Dedifferentiated amniotic fluid mesenchymal stem cell (primary cell): ENCODE results near the gene GINS1.
"Not testable (repeated sequence)": the region's sequence is repeated elsewhere in the genome, so short reads cannot be mapped to it uniquely, and the experiment has no call there.

Experiments used
- DNase-seq: peaks from one replicate; pipeline ENCODE4 v3.0.0-alpha.2; 2016; ENCODE audit errors: extremely low spot score

Gene GINS1

DNA sequence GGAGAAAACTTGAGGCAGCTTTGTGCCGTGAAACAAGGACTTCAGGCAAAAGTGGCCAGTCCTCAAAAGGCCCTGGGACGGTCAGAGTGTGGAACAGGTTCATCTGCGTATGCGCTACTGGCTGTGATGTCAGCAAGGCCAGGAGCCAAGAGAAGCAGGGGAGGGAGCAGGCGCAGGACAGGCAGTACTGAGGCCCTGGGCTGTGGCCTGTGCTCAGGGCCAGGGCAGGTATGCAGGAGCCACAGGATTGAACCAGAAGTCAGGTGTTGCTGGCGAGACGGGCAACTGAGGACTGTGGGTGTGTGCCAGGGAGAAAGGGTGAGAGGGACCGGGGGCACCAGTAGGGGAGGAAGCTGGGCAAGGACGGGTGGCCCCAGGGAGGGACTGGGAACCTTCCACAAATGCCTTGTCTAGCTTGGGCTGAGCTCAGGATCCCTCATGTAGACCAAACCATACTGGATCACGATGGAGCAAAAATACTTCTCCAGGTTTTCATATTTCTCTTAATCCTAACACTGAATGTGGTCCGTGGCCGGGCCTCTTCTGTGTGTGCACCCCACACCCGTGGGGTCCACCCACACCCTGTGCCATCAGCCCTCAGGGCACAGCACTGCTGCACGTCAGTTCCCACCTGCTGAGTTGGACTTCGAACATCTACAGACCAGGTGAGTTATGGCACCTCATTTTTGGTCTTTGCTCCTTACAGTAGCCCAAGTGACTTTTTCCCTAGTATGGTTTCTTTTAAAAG, 46.9 kb downstream of the GINS1 start:
- no peak for DNase-seq

DNA sequence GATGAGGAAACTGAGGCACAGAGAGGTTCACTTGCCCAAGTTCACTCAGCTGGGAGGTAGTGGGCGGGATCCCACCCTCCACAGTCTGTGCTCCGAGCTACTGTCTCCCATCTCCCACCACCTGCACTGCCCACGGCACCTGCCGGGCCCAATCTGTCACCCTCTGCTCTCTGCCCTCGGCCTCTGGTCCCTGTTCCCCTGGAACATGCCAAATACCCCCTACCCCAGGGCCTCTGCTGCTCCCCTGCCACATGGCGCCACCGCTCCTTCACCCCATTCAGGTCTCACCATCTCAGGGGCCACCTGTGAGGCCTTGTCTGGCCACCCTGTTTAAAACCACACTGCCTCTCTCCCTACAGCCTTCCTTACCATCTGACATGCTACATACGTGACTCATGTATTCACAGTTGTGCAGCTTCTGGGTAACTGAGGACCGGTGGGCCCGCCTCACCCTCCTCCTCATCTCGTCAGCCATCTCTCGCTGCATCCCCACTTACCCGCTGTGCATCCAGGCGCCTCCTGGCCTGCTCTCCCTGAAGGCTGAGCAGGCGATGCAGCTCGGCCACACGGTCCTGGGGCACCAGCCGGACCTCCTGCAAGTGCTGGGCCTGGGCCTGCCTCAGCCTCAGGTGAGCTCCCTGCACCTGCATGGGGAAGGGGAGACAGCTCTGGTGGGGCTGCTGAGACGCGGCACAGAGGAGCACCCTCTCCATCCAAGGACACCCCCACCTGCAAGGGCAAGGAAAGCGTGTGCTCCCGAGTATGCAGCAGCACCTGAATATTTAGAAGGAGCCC, 50.6 kb downstream of the GINS1 start:
- no peak for DNase-seq

DNA sequence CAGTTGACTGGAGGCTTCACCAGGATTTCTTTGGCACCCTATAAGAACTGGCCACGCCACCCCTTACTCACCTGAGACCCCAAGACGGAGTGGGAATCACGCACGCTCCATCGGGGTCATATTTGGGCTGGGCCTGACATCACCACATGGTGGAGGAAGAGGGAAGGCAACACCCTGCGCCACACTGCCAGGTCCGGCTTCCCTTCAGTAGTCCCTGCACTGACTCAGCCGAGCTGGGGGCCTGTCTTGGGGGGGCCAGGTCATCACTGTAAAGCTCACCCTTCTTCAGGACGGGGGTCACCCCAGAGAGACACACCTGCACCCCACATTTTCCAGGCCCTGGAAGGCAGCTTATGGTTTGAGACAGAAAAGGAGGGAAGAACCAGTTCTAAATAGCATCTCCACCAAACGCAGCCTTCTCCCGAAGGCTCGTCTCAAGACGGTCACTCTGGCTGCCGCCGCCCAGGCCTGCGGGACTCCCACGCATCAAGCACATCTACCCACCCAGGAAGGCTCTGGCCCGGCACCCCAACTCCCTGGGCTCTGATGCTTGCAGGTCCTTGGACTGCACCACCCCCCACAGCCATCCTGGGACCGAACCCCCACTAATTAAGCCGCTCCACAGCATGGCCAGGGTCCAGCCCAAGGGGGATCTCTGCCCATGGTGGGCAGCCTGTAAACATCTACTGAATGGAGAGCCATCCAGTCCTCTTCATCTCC, 51.8 kb downstream of the GINS1 start:
- no peak for DNase-seq

DNA sequence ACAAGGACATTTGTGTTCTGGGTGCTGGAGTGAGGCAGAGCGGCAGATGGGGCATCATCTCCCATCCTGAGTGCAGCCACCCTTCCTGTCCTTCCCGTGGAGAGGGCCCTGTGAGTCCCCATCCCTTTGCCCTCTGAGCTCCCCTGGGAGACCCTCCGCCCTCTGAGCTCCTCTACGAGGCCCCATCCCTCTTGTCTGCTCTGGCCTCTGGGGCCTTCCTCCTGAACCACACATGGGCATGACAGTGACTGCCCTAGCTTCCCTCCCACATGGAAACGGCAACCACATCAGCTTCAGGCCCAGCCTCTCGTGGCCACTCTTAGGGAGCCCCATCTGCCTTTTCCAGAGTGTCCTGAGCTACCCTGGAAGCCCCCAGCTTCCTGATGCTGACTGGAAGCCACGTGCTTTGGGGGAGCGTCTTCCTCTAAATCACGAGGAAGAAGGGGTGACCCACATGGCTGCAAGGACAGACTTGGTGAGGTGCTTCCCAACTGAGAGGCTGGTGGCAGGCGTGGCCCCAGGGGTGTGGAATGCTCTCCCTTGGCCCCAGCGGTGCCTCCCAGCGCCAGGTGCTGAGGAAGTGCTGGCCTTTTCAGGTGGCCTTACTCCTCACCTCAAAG, 52.6 kb downstream of the GINS1 start:
- no peak for DNase-seq

DNA sequence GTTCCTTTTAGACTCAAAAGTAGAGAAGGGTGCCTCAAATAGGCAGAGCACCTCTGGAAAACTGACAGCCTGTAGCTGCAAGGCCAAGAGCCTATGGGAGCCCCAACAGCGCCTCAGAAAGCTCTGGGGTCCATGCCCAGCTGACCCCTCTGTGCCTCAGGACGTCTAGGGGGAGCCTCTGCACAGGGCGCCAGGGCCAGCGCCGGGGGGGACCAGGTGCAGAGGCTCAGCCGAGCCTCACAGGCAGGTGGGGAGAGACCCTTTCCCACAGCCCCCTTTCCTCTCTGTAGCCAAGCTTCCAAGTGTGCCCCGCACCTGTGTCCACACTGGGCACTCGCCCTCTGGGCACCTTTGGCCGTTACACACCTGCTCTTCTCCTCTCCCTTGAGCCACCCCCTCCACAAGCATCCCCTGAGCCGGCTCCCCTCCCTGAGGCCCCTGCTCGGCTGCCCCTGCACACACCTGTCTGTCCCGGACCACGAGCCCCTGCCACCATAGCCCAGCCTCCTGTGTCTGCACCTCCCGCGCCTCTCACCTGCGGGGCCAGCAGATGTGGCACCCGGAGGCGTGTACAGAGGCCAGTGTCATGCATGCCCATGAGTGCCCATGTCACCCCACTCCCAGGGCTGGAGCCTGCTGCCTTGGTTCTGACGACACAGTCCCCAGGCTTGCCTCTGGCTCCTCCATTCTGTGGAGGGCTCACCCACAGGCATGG, 53.2 kb downstream of the GINS1 start:
- no peak for DNase-seq

DNA sequence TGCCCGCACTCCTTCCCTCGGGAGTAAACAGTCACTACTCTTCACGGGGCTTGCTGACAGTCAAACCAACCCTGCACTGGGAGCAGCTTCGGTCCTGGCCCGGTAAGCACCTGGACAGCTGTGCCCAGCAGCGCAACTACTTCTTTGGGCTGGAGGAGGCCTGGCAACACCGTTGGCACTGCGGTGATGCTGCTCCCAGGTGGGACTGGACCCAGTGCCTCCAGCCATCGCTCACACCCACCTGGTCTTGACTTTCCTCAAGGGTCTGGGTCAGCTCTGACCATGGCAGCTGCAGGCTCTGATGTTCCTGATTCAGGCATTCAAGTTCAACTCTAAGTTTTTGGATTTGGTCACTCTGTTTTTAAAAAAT, 53.8 kb downstream of the GINS1 start:
- DNase-seq: no peak

GRCh38 chr20:25461786-25462545, 54.5 kb downstream of the GINS1 start:
- no peak for DNase-seq

DNA sequence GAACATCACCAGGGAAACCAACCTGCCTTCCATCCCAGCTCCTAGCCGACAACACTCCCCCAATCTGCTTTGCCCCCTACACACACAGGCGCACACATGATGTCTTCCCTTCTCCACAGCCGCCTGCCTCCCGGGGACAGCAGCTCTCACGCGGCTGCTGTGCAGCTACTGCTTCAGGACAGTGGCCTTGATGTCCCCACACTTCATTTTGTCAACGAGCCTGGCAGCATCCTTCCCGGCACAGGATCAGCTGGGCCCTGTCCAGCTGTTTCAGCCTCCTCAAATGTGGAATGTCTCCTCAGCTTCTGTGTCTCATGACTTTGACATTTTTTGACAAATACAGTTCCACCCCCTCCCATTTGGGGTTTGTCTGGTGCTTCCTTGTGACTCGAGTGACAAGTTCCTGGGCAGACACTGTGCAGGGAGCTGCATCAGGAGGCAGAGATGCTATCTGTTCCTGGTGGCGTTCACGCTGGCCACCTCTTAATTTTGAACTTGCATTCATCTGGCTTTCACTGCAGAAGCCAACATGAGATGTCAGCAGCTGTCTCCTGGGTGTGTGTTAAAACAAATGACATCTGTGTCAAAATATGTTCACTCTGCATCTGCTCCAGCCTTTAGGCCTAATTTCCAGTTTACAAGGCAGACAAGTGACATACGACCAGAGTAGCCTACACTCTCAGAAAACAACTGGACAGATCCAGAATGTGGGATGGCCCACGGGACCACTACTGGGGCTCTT, 57.2 kb downstream of the GINS1 start:
- DNase-seq: no peak

DNA sequence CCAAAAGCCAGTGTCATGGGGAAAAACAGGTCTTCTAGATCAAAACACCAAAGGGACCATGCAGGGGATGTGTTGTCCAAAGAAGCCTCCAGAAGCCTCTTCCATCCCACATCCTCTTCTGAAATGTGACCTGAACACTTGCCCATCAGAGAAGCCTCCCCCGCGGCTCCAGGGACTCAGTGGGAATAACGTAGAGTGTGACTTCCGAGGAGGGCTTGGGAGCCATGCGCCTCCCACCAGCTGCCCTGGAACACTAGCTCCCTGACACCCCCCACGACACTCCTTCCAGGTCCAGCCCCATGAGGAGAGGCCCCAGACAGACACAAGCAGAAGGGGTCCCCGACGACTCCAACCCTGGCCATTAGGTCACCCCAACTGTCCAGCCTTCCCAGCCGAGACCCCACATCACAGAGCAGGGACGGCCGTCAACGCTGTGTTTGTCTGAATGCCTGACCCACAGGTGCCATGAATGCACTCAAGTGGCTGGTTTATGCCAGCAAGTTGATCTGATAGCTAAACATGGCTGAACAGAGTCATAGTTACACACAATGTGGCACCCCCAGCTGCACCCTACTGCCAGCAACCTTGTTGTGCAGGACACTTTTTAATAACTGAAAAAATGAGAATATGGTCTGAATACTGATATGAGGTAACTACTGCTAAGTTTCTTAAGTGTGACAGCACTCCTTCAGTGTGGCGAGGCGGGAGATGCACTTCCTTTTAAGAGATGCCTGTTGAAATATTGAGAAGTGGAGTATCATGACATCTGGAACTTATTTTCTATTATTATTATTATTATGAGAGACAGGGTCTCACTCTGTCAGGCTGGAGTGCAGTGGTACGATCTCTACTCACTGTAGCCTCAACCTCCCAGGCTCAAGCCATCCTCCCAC, 58.0 kb downstream of the GINS1 start:
- no peak for DNase-seq

GRCh38 chr20:25466846-25467245, 59.4 kb downstream of the GINS1 start:
- DNase-seq: no peak

GRCh38 chr20:25467441-25467840, 60.0 kb downstream of the GINS1 start:
- no peak for DNase-seq

GRCh38 chr20:25468126-25469075, 60.9 kb downstream of the GINS1 start:
- DNase-seq: no peak

DNA sequence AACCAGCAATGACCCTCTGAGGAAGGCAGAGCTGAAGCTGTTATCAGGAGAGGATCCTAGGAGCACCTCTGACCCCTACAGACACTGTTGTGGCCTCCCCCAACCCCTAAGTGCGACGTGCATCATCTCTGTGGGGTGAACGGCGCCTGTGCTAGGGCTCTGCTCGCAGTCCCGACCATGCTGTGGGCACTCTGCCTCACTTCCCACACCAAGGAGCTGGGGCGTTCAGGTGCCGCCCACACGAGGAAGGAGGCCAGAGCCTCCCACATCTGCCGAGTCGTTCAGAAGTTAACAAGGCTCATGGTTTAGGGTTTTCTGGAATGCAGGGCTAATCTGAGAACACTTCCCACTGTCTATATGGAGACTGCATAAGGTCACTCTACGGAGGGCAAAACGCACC, 62.1 kb downstream of the GINS1 start:
- no peak for DNase-seq

DNA sequence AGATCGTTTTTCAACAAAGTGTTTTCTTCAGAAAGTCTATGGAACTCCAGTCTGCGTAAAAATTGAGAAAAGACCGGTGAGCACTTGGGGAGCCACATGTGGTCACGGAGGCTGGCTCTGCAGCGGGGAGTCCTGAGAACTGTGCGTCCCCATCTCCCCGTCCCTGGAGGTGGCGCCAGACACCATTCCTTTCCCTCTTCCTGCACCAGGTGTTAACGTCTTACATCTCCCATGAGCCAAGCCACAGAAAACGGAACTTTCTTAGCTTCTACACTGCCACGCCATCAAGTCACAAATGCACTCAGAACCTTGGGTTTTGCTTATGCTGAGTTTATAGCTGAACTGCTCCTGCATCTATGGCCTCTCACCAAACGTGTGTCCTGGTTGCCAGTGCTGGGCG, 62.6 kb downstream of the GINS1 start:
- DNase-seq: no peak

GRCh38 chr20:25471020-25471419, 63.5 kb downstream of the GINS1 start:
- DNase-seq: no peak

DNA sequence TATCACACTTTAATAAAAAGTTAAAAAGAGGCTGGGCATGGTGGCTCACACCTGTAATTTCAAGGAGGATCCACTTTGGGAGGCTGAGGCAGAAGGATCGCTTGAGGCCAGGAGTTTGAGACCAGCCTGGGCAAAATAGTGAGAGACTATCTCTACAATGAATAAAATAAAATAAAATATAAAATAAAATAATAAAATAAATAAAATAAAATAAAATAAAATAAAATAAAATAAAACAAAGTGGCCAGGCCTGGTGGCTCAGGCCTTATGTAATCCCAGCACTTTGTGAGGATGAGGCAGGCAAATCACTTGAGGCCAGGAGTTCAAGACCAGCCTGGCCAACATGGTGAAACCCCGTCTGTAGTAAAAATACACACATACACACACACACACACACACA, 65.8 kb downstream of the GINS1 start:
- DNase-seq: not testable (repeated sequence)

- DNase-seq: no peak
Measured at GRCh38 chr20:25476106-25477013, 68.9 kb downstream of the GINS1 start.
